Upper lobe of left lung (tissue), 4 donors: ENCODE measurements around the gene ENPP3.

ENCODE experiments used
- CTCF ChIP-seq, 6 experiments: fragments of 450-650 bp in 4 of 6; fragments of 200-600 bp in 2 of 6; sonication (generic) in 2 of 6; IDR thresholded peaks; one replicate each; pipeline ENCODE4 v1.5.1; 2016 to 2019; ENCODE audit warnings: antibody characterized with exemption in 6 of 6
- EP300 ChIP-seq, 4 donors: sonication (generic); formaldehyde crosslinking; IDR thresholded peaks; one replicate each; pipeline ENCODE4 v1.5.1; 2017; ENCODE audit warnings: antibody characterized with exemption in 4 of 4, control low read depth in 2 of 4
- POLR2A ChIP-seq, 4 donors: fragments of 450-650 bp; IDR thresholded peaks; one replicate each; pipeline ENCODE4 v1.5.1; 2016 to 2017; ENCODE audit warnings: antibody characterized with exemption in 4 of 4, mild to moderate bottlenecking in 2 of 4

- TF ChIP-seq CTCF (IDR thresholded peaks at IDR 0.05) (no peak), POLR2A (IDR thresholded peaks at IDR 0.05) (no peak), EP300 (IDR thresholded peaks at IDR 0.05) (no peak)
Measured at GRCh38 chr6:131657222-131657621, 20.1 kb downstream of the ENPP3 start.
